Prostate gland (tissue), 2 donors: ENCODE measurements around the gene NDRG3.

Experiments
- CTCF ChIP-seq, 4 experiments: fragments of 200-600 bp in 2 of 4; fragments of 450-650 bp in 2 of 4; sonication (generic) in 2 of 4; IDR thresholded peaks; 1 replicate in 3 of 4; 2 replicates in 1 of 4; pipeline ENCODE4 v1.5.1; 2016 to 2019; ENCODE audit warnings: antibody characterized with exemption in 4 of 4, mild to moderate bottlenecking in 2 of 4, moderate library complexity in 2 of 4
- POLR2AphosphoS5 ChIP-seq: sonication (generic); formaldehyde crosslinking; IDR thresholded peaks from one replicate; pipeline ENCODE4 v1.6.1; 2017; ENCODE audit warnings: antibody characterized with exemption

GRCh38 chr20:36663031-36663430 is 82.9 kb downstream of the NDRG3 start:
- TF ChIP-seq CTCF (IDR thresholded peaks at IDR 0.05) (no peak), POLR2AphosphoS5 (no peak)
